ENCODE results near the gene NOTCH1. TPM values are rescaled to one million over a fixed set of nuclear protein-coding genes. Genes with fewer than 3 reads are reported as not detected.

NOTCH1 gene
- total RNA-seq, 1 experiment from 2014 or later = 53.4 TPM

DNA sequence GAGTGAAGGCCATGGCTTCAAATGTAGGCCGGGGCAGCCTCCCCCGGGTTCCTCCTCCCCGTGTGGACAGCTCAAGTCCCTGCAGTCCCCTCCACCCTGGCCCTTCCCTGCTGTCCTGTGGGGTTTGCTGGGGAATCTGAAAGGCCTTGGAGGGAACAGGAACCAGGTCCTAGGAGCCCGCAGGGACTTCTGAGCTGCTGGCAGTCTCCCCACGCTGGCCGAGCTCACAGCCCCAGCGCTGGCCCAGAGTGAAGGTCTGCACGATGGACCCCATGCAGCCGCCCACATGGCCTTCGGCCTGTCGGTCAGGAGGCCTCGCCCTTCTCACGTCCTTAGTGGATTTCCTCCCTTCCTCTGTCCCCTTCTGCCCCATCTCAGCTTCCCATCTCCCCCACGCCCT, 25.7 kb upstream of the NOTCH1 start:
- TF ChIP-seq, protein P1, sequence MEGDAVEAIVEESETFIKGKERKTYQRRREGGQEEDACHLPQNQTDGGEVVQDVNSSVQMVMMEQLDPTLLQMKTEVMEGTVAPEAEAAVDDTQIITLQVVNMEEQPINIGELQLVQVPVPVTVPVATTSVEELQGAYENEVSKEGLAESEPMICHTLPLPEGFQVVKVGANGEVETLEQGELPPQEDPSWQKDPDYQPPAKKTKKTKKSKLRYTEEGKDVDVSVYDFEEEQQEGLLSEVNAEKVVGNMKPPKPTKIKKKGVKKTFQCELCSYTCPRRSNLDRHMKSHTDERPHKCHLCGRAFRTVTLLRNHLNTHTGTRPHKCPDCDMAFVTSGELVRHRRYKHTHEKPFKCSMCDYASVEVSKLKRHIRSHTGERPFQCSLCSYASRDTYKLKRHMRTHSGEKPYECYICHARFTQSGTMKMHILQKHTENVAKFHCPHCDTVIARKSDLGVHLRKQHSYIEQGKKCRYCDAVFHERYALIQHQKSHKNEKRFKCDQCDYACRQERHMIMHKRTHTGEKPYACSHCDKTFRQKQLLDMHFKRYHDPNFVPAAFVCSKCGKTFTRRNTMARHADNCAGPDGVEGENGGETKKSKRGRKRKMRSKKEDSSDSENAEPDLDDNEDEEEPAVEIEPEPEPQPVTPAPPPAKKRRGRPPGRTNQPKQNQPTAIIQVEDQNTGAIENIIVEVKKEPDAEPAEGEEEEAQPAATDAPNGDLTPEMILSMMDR (IDR thresholded peaks at IDR 0.05; ENCODE audit: unreplicated experiment) = no peak
- Mint-ChIP-seq H3K4me3 (ENCODE audit: unreplicated experiment) (no peak overlapping the region), H3K27ac (ENCODE audit: low read depth, unreplicated experiment) (no peak overlapping the region), H3K27me3 (ENCODE audit: insufficient read depth, unreplicated experiment) (no peaks in the 10 kb centered on the region), H3K4me1 (ENCODE audit: insufficient read depth, unreplicated experiment) (peaks cover 20% of the 10 kb centered on the region), H3K36me3 (ENCODE audit: insufficient read depth, unreplicated experiment) (no peaks in the 10 kb centered on the region), H3K9me3 (ENCODE audit: unreplicated experiment) (no peaks in the 10 kb centered on the region)
- no TSS peak for BruUV-seq (replicated peaks)
- intact Hi-C loops (cut with micrococcal nuclease) = no loop called here
- ChIA-PET POLR2A (interaction anchor here (1.0 kb wide), 1 partner anchor 24 kb away, joined by 3 read pairs; no protein-coding TSS in a partner anchor), CTCF (no interaction called here)
- no peak for DNase-seq (ENCODE audit: unreplicated experiment)

DNA sequence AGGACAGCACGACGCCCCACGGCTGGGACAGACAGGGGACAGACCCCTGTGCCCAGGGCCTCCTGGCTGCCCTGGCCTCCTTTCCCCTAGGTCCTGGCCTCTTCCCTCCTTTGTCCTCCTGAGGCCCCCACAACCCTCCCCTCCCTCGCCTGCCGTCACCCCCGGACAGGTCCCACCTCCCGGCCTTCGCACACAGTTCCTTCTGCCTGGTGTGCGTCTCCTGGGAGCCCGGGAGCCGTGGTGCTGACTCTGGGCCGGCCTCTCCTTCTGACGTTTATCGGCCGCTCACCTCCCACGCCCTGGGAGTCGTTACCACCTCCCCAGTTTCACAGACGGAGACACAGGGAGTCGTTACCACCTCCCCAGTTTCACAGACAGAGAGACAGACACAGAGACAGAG, 25.1 kb upstream of the NOTCH1 start:
- TF ChIP-seq, protein P1 (IDR thresholded peaks at IDR 0.05; ENCODE audit: unreplicated experiment) = no peak
- Mint-ChIP-seq H3K27me3 (ENCODE audit: insufficient read depth, unreplicated experiment) (no peaks in the 10 kb centered on the region), H3K9me3 (ENCODE audit: unreplicated experiment) (no peaks in the 10 kb centered on the region), H3K4me1 (ENCODE audit: insufficient read depth, unreplicated experiment) (peaks cover 14% of the 10 kb centered on the region), H3K27ac (ENCODE audit: low read depth, unreplicated experiment) (no peak overlapping the region), H3K36me3 (ENCODE audit: insufficient read depth, unreplicated experiment) (no peaks in the 10 kb centered on the region), H3K4me3 (ENCODE audit: unreplicated experiment) (no peak overlapping the region)
- POLR2A ChIA-PET = interaction anchor here (1.0 kb wide), 1 partner anchor 24 kb away, joined by 3 read pairs; no protein-coding TSS in a partner anchor
- intact Hi-C loops (cut with micrococcal nuclease) = no loop called here
- CTCF ChIA-PET = no interaction called here
- no peak for DNase-seq (ENCODE audit: unreplicated experiment)
- no TSS peak for BruUV-seq (replicated peaks)

DNA sequence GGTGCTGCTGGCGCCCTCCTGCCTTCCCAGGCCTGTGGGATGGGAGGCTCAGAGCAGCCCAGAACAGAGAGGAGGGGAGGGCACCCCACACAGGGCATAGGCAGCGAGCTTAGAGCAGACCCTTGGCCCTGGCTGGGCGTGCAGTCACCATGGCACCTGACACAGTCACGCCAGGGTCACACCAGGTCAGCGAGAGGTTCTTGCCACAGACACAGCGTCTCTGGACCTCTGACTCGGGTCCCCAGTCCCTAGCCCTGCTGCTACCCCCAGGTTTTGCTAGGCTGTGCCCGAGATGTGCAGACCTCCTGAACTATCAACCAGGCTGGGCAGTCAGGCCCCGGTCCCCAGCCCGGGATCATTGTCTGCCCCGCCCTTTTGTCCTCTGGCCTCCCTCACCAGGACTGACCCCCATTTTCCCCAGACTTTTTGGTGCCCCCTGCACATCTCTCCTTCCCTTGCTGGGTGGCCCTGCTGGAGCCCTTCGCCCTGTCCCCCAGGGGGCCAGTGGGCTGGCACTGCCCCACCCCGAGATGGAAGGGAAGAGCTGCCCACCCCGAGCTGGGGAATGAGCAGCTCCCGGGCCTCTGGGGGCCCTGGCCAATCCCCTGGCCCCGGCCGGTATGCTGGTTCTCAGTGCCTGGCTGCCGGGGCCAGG, 24.5 kb upstream of the NOTCH1 start:
- intact Hi-C loops (cut with micrococcal nuclease) = no loop called here
- TF ChIP-seq, protein P1 (IDR thresholded peaks at IDR 0.05; ENCODE audit: unreplicated experiment) = no peak
- no peaks in the 10 kb centered on the region for H3K27me3 Mint-ChIP-seq (ENCODE audit: insufficient read depth, unreplicated experiment)
- BruUV-seq (replicated peaks) = no TSS peak
- ChIA-PET CTCF (no interaction called here), POLR2A (no interaction called here)
- no peak overlapping the region for H3K27ac Mint-ChIP-seq (ENCODE audit: low read depth, unreplicated experiment)
- peaks cover 13% of the 10 kb centered on the region for H3K4me1 Mint-ChIP-seq (ENCODE audit: insufficient read depth, unreplicated experiment)
- H3K9me3 Mint-ChIP-seq (ENCODE audit: unreplicated experiment) = no peaks in the 10 kb centered on the region
- H3K4me3 Mint-ChIP-seq (ENCODE audit: unreplicated experiment) = no peak overlapping the region
- DNase-seq (ENCODE audit: unreplicated experiment) = no peak
- H3K36me3 Mint-ChIP-seq (ENCODE audit: insufficient read depth, unreplicated experiment) = no peaks in the 10 kb centered on the region

- no peak for DNase-seq (ENCODE audit: unreplicated experiment)
- intact Hi-C loops (cut with micrococcal nuclease) = no loop called here
- H3K4me1 Mint-ChIP-seq (ENCODE audit: insufficient read depth, unreplicated experiment) = peaks cover 13% of the 10 kb centered on the region
- no peaks in the 10 kb centered on the region for H3K36me3 Mint-ChIP-seq (ENCODE audit: insufficient read depth, unreplicated experiment)
- ChIA-PET CTCF (no interaction called here), POLR2A (no interaction called here)
- H3K27ac Mint-ChIP-seq (ENCODE audit: low read depth, unreplicated experiment) = no peak overlapping the region
- no TSS peak for BruUV-seq (replicated peaks)
- no peaks in the 10 kb centered on the region for H3K9me3 Mint-ChIP-seq (ENCODE audit: unreplicated experiment)
- TF ChIP-seq, protein P1 (IDR thresholded peaks at IDR 0.05; ENCODE audit: unreplicated experiment) = no peak
- no peaks in the 10 kb centered on the region for H3K27me3 Mint-ChIP-seq (ENCODE audit: insufficient read depth, unreplicated experiment)
- H3K4me3 Mint-ChIP-seq (ENCODE audit: unreplicated experiment) = no peak overlapping the region
Observed at GRCh38 chr9:136569526-136570148, 23.8 kb upstream of the NOTCH1 start.

Measured in MCF 10A (cell line).